Gastroesophageal sphincter (tissue), 4 donors: Measurements from ENCODE around the gene TBC1D5. TPM values are rescaled to one million over a fixed set of nuclear protein-coding genes. Genes with fewer than 3 reads are reported as not detected.

ENCODE experiments used
- ATAC-seq: fragments of 150-250 bp; one replicate; pipeline ENCODE4 v1.9.1; 2016; ENCODE audit warnings: mild to moderate bottlenecking, moderate library complexity
- H3K27ac ChIP-seq, 4 donors: fragments of 200-600 bp; sonication (generic) in 3 of 4; 1 replicate in 3 of 4; 2 replicates in 1 of 4; pipeline ENCODE4 v1.5.1; 2016 to 2019
- H3K27me3 ChIP-seq: fragments of 200-600 bp; sonication (generic); one replicate; pipeline ENCODE4 v1.5.1; 2019
- H3K36me3 ChIP-seq, 2 donors: fragments of 200-600 bp; sonication (generic); one replicate each; pipeline ENCODE4 v1.5.1; 2019; ENCODE audit warnings: control low read depth in 1 of 2
- H3K4me1 ChIP-seq, 3 donors: fragments of 200-600 bp; sonication (generic); 1 replicate in 2 of 3; 2 replicates in 1 of 3; pipeline ENCODE4 v1.5.1; 2016 to 2019; ENCODE audit warnings: control low read depth in 2 of 3
- H3K4me3 ChIP-seq, 2 donors: fragments of 200-600 bp; sonication (generic); one replicate each; pipeline ENCODE4 v1.5.1; 2019; ENCODE audit warnings: mild to moderate bottlenecking in 1 of 2, moderate library complexity in 1 of 2
- H3K9me3 ChIP-seq, 3 donors: fragments of 200-600 bp; sonication (generic); one replicate each; pipeline ENCODE4 v1.5.1; 2017 to 2019; ENCODE audit warnings: control low read depth in 2 of 3
- CTCF ChIP-seq, 4 experiments: fragments of 200-600 bp in 2 of 4; fragments of 450-650 bp in 2 of 4; sonication (generic) in 1 of 4; IDR thresholded peaks; one replicate each; pipeline ENCODE4 v1.5.1; 2017 to 2019; ENCODE audit warnings: antibody characterized with exemption in 4 of 4, mild to moderate bottlenecking in 2 of 4, moderate library complexity in 2 of 4
- EP300 ChIP-seq: sonication (generic); formaldehyde crosslinking; IDR thresholded peaks from one replicate; pipeline ENCODE4 v1.6.1; 2017; ENCODE audit warnings: antibody characterized with exemption, mild to moderate bottlenecking
- POLR2A ChIP-seq, 2 donors: fragments of 450-650 bp; IDR thresholded peaks; one replicate each; pipeline ENCODE4 v1.6.1; 2017; ENCODE audit warnings: antibody characterized with exemption in 2 of 2, mild to moderate bottlenecking in 2 of 2, moderate library complexity in 1 of 2
- POLR2AphosphoS5 ChIP-seq: sonication (generic); formaldehyde crosslinking; IDR thresholded peaks from one replicate; pipeline ENCODE4 v1.6.1; 2017; ENCODE audit warnings: antibody characterized with exemption
- WGBS, 2 donors: methylation state at CpG; one replicate each; pipeline ENCODE4 v1.1.5; 2018; ENCODE audit warnings: low coverage in 1 of 2; 5-methylcytosine and 5-hydroxymethylcytosine counted together
- total RNA-seq, 4 donors: library from RNA; depleted of rRNA; stranded (reverse); fragments of >200 nt; gene quantifications; one replicate each; pipeline ENCODE4 v1.1.0, GENCODE V29; 2016

The TBC1D5 gene
- total RNA-seq, 4 donors from 2014 or later, result 59.5 to 66.6 (median 61.6) TPM

GRCh38 chr3:17194116-17194515 is 548.3 kb downstream of the TBC1D5 start:
- Histone ChIP-seq H3K27ac (no peak overlapping the region), H3K4me1 (peaks cover 2 to 34% (median 4%) of the 10 kb centered on the region in 3 donors)
- 89 to 100% methylated on average over 5 of the region's 5 CpGs for WGBS, 2 donors

GRCh38 chr3:17192995-17193394 is 549.4 kb downstream of the TBC1D5 start:
- no peaks in the 10 kb centered on the region for H3K27me3 ChIP-seq
- H3K4me3 ChIP-seq, result no peak overlapping the region
- no peaks in the 10 kb centered on the region for H3K9me3 ChIP-seq
- 79% methylated on average over 2 of the region's 2 CpGs; no CpG with 5 or more reads in 1 of the 2 donors for WGBS, 2 donors
- ATAC-seq, result no peak
- H3K27ac ChIP-seq, result no peak overlapping the region
- H3K36me3 ChIP-seq, result no peaks in the 10 kb centered on the region
- peaks cover 4 to 45% (median 6%) of the 10 kb centered on the region in 3 donors for H3K4me1 ChIP-seq
- TF ChIP-seq EP300, result no peak
- TF ChIP-seq POLR2AphosphoS5, result no peak
- no peak for TF ChIP-seq CTCF (IDR thresholded peaks at IDR 0.05)
- TF ChIP-seq POLR2A (IDR thresholded peaks at IDR 0.05), result no peak

More at GRCh38 chr3:17194116-17194515, 548.3 kb downstream of the TBC1D5 start:
- Histone ChIP-seq H3K27me3 (no peaks in the 10 kb centered on the region), H3K9me3 (no peaks in the 10 kb centered on the region), H3K4me3 (no peak overlapping the region), H3K36me3 (no peaks in the 10 kb centered on the region)
- no peak for TF ChIP-seq CTCF (IDR thresholded peaks at IDR 0.05)
- no peak for TF ChIP-seq POLR2AphosphoS5
- TF ChIP-seq POLR2A (IDR thresholded peaks at IDR 0.05), result no peak
- no peak for TF ChIP-seq EP300
- ATAC-seq, result no peak

- WGBS, 2 donors, result 51 to 74% methylated on average over 6 to 7 of the region's 7 CpGs
- Histone ChIP-seq H3K36me3 (no peaks in the 10 kb centered on the region), H3K4me1 (peaks cover 0 to 36% (median 4%) of the 10 kb centered on the region in 3 donors), H3K27ac (no peak overlapping the region), H3K9me3 (no peaks in the 10 kb centered on the region), H3K27me3 (no peaks in the 10 kb centered on the region), H3K4me3 (no peak overlapping the region)
- TF ChIP-seq POLR2A (IDR thresholded peaks at IDR 0.05) (no peak), CTCF (IDR thresholded peaks at IDR 0.05) (no peak), EP300 (no peak), POLR2AphosphoS5 (no peak)
- no peak for ATAC-seq
Observed at GRCh38 chr3:17190353-17191078, 551.9 kb downstream of the TBC1D5 start.

- Histone ChIP-seq H3K36me3 (peaks cover 0 to 20% of the 10 kb centered on the region in 2 donors), H3K4me1 (peaks cover 0 to 27% (median 4%) of the 10 kb centered on the region in 3 donors), H3K27ac (no peak overlapping the region), H3K9me3 (no peaks in the 10 kb centered on the region), H3K4me3 (no peak overlapping the region), H3K27me3 (no peaks in the 10 kb centered on the region)
- WGBS, 2 donors, result 24 to 50% methylated on average over 1 of the region's 1 CpG
- TF ChIP-seq CTCF (IDR thresholded peaks at IDR 0.05) (no peak), POLR2AphosphoS5 (no peak), EP300 (no peak), POLR2A (IDR thresholded peaks at IDR 0.05) (no peak)
- no peak for ATAC-seq
Observed at GRCh38 chr3:17188378-17188777, 554.1 kb downstream of the TBC1D5 start.
